ENCODE measurements around the gene TEDC1. TPM values are rescaled to one million over a fixed set of nuclear protein-coding genes. Genes with fewer than 3 reads are reported as not detected.
A peak's percentile ranks its signal among the peaks of the same experiment; 100 is the strongest.

The TEDC1 gene
- total RNA-seq, 1 experiment from 2014 or later: 17.3 TPM

GRCh38 chr14:105473033-105473676, 17.9 kb upstream of the TEDC1 start:
- no peak for DNase-seq (ENCODE audit: low spot score)

GRCh38 chr14:105473677-105474482, 17.2 kb upstream of the TEDC1 start:
- peak; percentile 85 for DNase-seq (ENCODE audit: low spot score)

GRCh38 chr14:105474483-105475268, 16.4 kb upstream of the TEDC1 start, which contains the start of gene CRIP2:
Gene CRIP2 (plus strand): TSS chr14:105474821. CDS start chr14:105474863, 42 bp downstream.
- DNase-seq (ENCODE audit: low spot score): no peak

GRCh38 chr14:105475269-105476096, 15.6 kb upstream of the TEDC1 start:
- DNase-seq (ENCODE audit: low spot score): no peak

GRCh38 chr14:105476097-105476830, 14.8 kb upstream of the TEDC1 start:
- no peak for DNase-seq (ENCODE audit: low spot score)

- DNase-seq (ENCODE audit: low spot score): no peak
Observed at GRCh38 chr14:105476831-105477659, 14.0 kb upstream of the TEDC1 start.

GRCh38 chr14:105477660-105478397, 13.2 kb upstream of the TEDC1 start:
- no peak for DNase-seq (ENCODE audit: low spot score)

GRCh38 chr14:105478398-105479251, 12.4 kb upstream of the TEDC1 start:
- no peak for DNase-seq (ENCODE audit: low spot score)

- no peak for DNase-seq (ENCODE audit: low spot score)
Observed at GRCh38 chr14:105479431-105480158, 11.5 kb upstream of the TEDC1 start.

GRCh38 chr14:105480199-105480746, 10.8 kb upstream of the TEDC1 start:
- no peak for DNase-seq (ENCODE audit: low spot score)

GRCh38 chr14:105480807-105481801, 9.9 kb upstream of the TEDC1 start:
- DNase-seq (ENCODE audit: low spot score): peak; percentile 81

- peak; percentile 97 for DNase-seq (ENCODE audit: low spot score)
Observed at GRCh38 chr14:105481886-105482457, 9.1 kb upstream of the TEDC1 start.

- no peak for DNase-seq (ENCODE audit: low spot score)
Observed at GRCh38 chr14:105482486-105483110, 8.4 kb upstream of the TEDC1 start.

GRCh38 chr14:105483300-105484068, 7.6 kb upstream of the TEDC1 start:
- DNase-seq (ENCODE audit: low spot score): no peak

Data from H4 (cell line).